Subcutaneous abdominal adipose tissue (tissue), 5 donors: Measurements from ENCODE around the gene NHS.

Source experiments
- H3K27ac ChIP-seq: one replicate; pipeline ENCODE4 v1.7.0; 2013; ENCODE audit warnings: low read depth, mild to moderate bottlenecking, inconsistent platforms, low read length, moderate library complexity
- H3K27me3 ChIP-seq, 5 donors: one replicate each; pipeline ENCODE4 v1.7.0; 2013; ENCODE audit warnings: low read length in 5 of 5, inconsistent platforms in 1 of 5; ENCODE audit not compliant: control insufficient read depth in 5 of 5, insufficient read depth in 4 of 5
- H3K36me3 ChIP-seq, 5 donors: one replicate each; pipeline ENCODE4 v1.7.0; 2013; ENCODE audit warnings: low read length in 5 of 5; ENCODE audit not compliant: control insufficient read depth in 5 of 5, insufficient read depth in 5 of 5
- H3K4me1 ChIP-seq, 5 donors: one replicate each; pipeline ENCODE4 v1.7.0; 2013; ENCODE audit warnings: low read length in 5 of 5, mild to moderate bottlenecking in 3 of 5, moderate library complexity in 1 of 5; ENCODE audit not compliant: control insufficient read depth in 5 of 5, insufficient read depth in 5 of 5
- H3K4me3 ChIP-seq, 5 donors: one replicate each; pipeline ENCODE4 v1.7.0; 2013; ENCODE audit warnings: low read length in 5 of 5, low read depth in 1 of 5
- H3K9ac ChIP-seq, 5 donors: one replicate each; pipeline ENCODE4 v1.7.0; 2013; ENCODE audit warnings: low read length in 5 of 5, mild to moderate bottlenecking in 4 of 5, moderate library complexity in 3 of 5
- H3K9me3 ChIP-seq, 5 donors: one replicate each; pipeline ENCODE4 v1.7.0; 2013; ENCODE audit warnings: low read length in 5 of 5; ENCODE audit not compliant: control insufficient read depth in 5 of 5
- donor health status: healthy.
- donor health status: healthy.
- donor health status: healthy.
- donor health status: healthy.
- donor health status: healthy.

The NHS gene

DNA sequence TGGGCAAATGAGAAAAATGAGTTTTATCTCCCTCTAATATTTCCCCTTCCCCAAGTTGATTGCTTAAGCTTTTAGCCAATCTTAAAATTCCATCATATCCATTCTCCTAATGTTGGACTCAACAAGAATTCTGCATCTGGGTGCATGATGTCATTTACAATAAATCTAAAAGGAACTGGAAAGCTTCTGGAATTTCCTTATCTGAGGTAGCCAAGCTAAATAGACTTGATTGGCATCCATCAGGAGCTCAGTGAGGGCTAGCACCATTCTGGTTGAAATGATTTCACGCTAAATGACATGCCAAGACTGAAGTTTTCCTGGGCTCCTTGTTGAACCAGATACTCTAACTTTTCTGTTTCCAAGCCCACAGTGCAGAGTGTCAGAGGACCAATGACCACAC lies 252.0 kb downstream of the NHS start:
- Histone ChIP-seq H3K9me3 (no peaks in the 10 kb centered on the region), H3K27ac (no peak overlapping the region), H3K36me3 (no peaks in the 10 kb centered on the region), H3K27me3 (peaks cover 0 to 10% (median 7%) of the 10 kb centered on the region in 5 donors), H3K4me3 (no peak overlapping the region), H3K9ac (no peak overlapping the region), H3K4me1 (no peaks in the 10 kb centered on the region)

- H3K36me3 ChIP-seq = no peaks in the 10 kb centered on the region
- peaks cover 0 to 14% (median 5%) of the 10 kb centered on the region in 5 donors for H3K27me3 ChIP-seq
- H3K9ac ChIP-seq = no peak overlapping the region
- H3K4me1 ChIP-seq = no peaks in the 10 kb centered on the region
- no peaks in the 10 kb centered on the region for H3K9me3 ChIP-seq
- H3K27ac ChIP-seq = no peak overlapping the region
- no peak overlapping the region for H3K4me3 ChIP-seq
Measured at GRCh38 chrX:17628976-17629375, 254.0 kb downstream of the NHS start.

DNA sequence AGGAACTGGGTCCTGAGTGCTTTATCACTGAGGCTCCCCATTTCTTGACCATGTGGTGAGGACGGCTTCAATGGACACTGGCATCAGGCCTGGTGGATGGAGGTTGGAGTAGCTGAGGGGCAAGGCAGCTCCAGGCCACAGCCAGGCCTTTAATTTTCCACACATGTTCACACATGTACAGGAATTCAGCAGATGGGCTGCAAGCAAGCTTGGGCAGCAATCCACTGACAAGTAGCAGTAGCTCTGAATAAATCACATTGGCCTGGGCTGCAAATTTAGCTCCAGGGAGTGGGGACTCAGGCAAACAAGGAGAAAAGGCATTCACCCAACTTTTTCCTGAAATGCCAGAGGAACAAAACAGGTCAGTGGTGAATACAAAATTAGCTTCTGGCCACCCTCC lies 254.5 kb downstream of the NHS start:
- peaks cover 0 to 14% (median 5%) of the 10 kb centered on the region in 5 donors for H3K27me3 ChIP-seq
- H3K36me3 ChIP-seq = no peaks in the 10 kb centered on the region
- no peak overlapping the region for H3K9ac ChIP-seq
- H3K9me3 ChIP-seq = no peaks in the 10 kb centered on the region
- H3K27ac ChIP-seq = no peak overlapping the region
- no peak overlapping the region for H3K4me3 ChIP-seq
- H3K4me1 ChIP-seq = no peaks in the 10 kb centered on the region

- no peak overlapping the region for H3K4me3 ChIP-seq
- peaks cover 0 to 14% (median 10%) of the 10 kb centered on the region in 5 donors for H3K27me3 ChIP-seq
- no peaks in the 10 kb centered on the region for H3K4me1 ChIP-seq
- no peak overlapping the region for H3K27ac ChIP-seq
- no peaks in the 10 kb centered on the region for H3K36me3 ChIP-seq
- no peak overlapping the region for H3K9ac ChIP-seq
- no peaks in the 10 kb centered on the region for H3K9me3 ChIP-seq
Measured at GRCh38 chrX:17631647-17632046, 256.6 kb downstream of the NHS start.

DNA sequence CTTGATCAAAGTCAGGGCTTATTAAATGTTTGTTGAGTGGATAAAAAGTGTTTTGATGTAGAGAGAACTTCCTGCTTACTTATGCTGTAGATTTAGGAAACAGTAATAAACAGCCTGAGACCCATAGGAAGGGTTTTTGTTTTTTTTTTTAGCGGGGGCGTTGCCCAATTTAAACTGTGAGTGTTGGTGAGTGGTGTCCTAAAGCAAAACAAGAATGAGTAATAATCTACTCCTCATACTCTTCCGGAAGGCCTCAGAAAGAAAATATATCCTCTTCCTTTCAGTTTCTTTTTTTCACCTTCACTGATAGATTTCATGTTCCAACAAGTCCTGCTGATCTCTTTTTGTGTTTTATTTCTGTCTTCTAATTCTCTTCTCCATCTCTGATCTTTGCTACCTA lies 257.9 kb downstream of the NHS start:
- Histone ChIP-seq H3K27ac (no peak overlapping the region), H3K9me3 (no peaks in the 10 kb centered on the region), H3K36me3 (no peaks in the 10 kb centered on the region), H3K27me3 (peaks cover 0 to 14% (median 8%) of the 10 kb centered on the region in 5 donors), H3K4me3 (no peak overlapping the region), H3K4me1 (no peaks in the 10 kb centered on the region), H3K9ac (no peak overlapping the region)

DNA sequence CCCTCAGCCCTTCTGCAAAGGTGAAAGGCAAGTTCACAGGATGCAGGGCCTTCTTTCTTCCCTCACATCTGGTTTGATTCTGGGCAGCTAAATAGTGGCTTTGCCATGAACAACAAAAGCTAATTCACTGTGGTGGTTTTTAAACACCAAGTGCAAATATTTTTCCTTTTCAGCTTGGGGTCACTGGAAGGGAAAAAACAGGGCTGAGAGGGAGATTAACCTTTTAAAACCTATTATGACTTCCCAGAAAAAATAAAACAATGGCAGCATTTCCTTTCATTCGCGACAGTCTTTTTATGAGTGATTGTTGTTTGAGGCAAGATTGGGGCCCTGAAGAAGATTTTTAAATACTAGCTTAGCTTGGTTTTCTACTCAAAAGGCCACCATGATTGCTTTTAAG lies 258.5 kb downstream of the NHS start:
- H3K36me3 ChIP-seq = no peaks in the 10 kb centered on the region
- H3K9ac ChIP-seq = no peak overlapping the region
- H3K27ac ChIP-seq = no peak overlapping the region

DNA sequence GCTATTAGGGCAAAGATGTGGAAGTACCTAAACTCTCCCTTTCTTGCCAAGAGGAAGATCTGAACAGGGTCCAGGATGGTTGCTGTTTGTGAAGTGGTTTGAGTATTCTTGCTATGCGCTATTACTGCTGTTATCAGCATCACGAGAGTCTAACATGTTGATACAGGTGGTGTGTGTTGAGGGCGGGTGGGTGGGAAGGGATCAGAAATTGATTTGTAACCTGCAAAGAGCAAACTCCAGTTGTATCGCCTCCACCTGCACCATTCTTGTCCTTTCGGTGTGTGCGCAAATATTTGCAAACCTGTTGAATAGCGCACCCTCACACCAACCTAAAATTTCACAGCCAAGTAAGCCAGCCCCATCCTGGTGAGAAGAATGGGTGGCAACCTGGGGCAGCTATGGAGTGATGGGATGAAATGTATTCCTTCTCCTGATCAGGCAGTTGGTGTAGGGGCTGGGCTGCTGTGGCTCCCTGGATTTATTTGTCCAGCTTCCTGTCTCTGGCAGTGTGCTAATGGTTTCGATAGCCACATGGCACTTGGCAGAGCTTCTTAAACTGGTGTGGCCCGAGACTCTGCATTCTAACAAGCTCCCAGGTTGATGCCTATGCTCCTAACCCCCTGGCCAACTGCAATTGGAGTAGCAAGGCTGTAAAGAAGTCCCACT lies 259.7 kb downstream of the NHS start:
- H3K27me3 ChIP-seq = peaks cover 0 to 9% (median 7%) of the 10 kb centered on the region in 5 donors
- no peak overlapping the region for H3K27ac ChIP-seq
- H3K9ac ChIP-seq = no peak overlapping the region
- peaks cover 0 to 7% (median 0%) of the 10 kb centered on the region in 5 donors for H3K9me3 ChIP-seq
- no peaks in the 10 kb centered on the region for H3K36me3 ChIP-seq
- no peaks in the 10 kb centered on the region for H3K4me1 ChIP-seq
- H3K4me3 ChIP-seq = no peak overlapping the region

More for the DNA sequence above, 258.5 kb downstream of the NHS start:
- no peak overlapping the region for H3K4me3 ChIP-seq
- H3K27me3 ChIP-seq = peaks cover 0 to 9% (median 8%) of the 10 kb centered on the region in 5 donors
- no peaks in the 10 kb centered on the region for H3K4me1 ChIP-seq
- H3K9me3 ChIP-seq = no peaks in the 10 kb centered on the region

DNA sequence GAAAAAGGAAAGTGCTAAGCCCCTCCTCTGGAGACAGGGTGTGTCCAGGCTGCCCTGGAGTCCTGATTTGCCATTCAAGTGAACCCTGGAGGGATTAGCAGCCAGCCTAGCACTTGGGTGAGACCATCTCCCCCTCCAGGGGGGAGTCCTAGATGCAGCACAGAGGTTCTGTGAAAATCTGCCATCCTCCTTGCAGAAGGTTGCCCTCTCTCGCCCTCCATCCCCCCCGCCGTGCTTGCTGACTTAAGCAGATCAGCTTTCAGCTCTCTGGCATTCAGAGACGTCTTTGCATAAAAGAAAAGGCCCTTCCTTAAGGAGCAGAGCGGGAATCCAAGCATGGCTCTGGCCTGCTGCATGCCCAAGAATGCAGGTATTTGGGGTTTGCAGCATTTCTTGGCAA lies 260.2 kb downstream of the NHS start:
- Histone ChIP-seq H3K9ac (no peak overlapping the region), H3K36me3 (no peaks in the 10 kb centered on the region), H3K27me3 (peaks cover 0 to 9% (median 4%) of the 10 kb centered on the region in 5 donors), H3K9me3 (peaks cover 0 to 7% (median 0%) of the 10 kb centered on the region in 5 donors), H3K27ac (no peak overlapping the region), H3K4me3 (no peak overlapping the region), H3K4me1 (no peaks in the 10 kb centered on the region)

GRCh38 chrX:17637235-17637634 lies 262.2 kb downstream of the NHS start:
- no peak overlapping the region for H3K4me3 ChIP-seq
- peaks cover 0 to 7% (median 0%) of the 10 kb centered on the region in 5 donors for H3K9me3 ChIP-seq
- H3K4me1 ChIP-seq = no peaks in the 10 kb centered on the region
- H3K27ac ChIP-seq = no peak overlapping the region
- peaks cover 0 to 9% (median 4%) of the 10 kb centered on the region in 5 donors for H3K27me3 ChIP-seq
- H3K9ac ChIP-seq = no peak overlapping the region
- no peaks in the 10 kb centered on the region for H3K36me3 ChIP-seq

DNA sequence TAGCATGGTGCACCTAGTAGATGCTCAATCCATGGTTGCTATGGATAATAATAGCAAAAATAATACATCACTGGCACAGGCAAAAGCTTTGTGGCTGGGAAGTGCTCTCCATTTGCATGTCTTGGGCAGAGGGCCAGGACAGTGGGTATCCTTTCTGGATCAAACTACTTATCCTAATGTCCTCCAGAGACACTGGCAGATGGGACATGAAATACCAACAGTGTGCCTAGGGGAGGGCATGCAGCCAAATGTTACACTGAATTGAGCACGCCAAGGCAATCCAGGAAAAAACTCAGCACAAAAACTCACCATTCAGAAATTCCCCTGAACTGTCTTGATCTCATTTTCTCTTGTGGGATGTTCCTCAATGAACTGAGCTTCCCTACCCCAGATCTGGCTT lies 263.7 kb downstream of the NHS start:
- H3K27ac ChIP-seq = no peak overlapping the region

More for the DNA sequence above, 263.7 kb downstream of the NHS start:
- Histone ChIP-seq H3K4me1 (no peaks in the 10 kb centered on the region), H3K27me3 (peaks cover 0 to 9% (median 3%) of the 10 kb centered on the region in 5 donors), H3K9me3 (peaks cover 0 to 7% (median 0%) of the 10 kb centered on the region in 5 donors), H3K36me3 (no peaks in the 10 kb centered on the region), H3K9ac (no peak overlapping the region), H3K4me3 (no peak overlapping the region)
